Liver (tissue), 9 donors: ENCODE measurements around the gene CPED1. TPM values are rescaled to one million over a fixed set of nuclear protein-coding genes. Genes with fewer than 3 reads are reported as not detected.
"Not testable (repeated sequence)": the region's sequence is repeated elsewhere in the genome, so short reads cannot be mapped to it uniquely, and the experiment has no call there.

Experiments used
- DNase-seq: peaks from one replicate; pipeline ENCODE4 v3.0.0-alpha.2; 2017; ENCODE audit warnings: low spot score
- H3K27ac ChIP-seq, 2 donors: one replicate each; pipeline ENCODE4 v1.7.0; 2013; ENCODE audit warnings: inconsistent platforms in 2 of 2, low read length in 2 of 2, control low read depth in 1 of 2, low read depth in 1 of 2, mild to moderate bottlenecking in 1 of 2
- H3K27me3 ChIP-seq, 4 donors: one replicate each; pipeline versions ENCODE4 v1.6.1 to v1.7.0; 2013; ENCODE audit warnings: low read length in 3 of 4, inconsistent platforms in 1 of 4, mild to moderate bottlenecking in 1 of 4, moderate library complexity in 1 of 4; ENCODE audit not compliant: control insufficient read depth in 4 of 4, insufficient read depth in 4 of 4
- H3K36me3 ChIP-seq, 4 donors: one replicate each; pipeline versions ENCODE4 v1.6.1 to v1.7.0; 2013; ENCODE audit warnings: low read length in 3 of 4, mild to moderate bottlenecking in 3 of 4, low read depth in 1 of 4, moderate library complexity in 1 of 4; ENCODE audit not compliant: control insufficient read depth in 4 of 4, insufficient read depth in 3 of 4
- H3K4me1 ChIP-seq, 4 donors: one replicate each; pipeline versions ENCODE4 v1.6.1 to v1.7.0; 2013; ENCODE audit warnings: low read length in 3 of 4, mild to moderate bottlenecking in 3 of 4, moderate library complexity in 1 of 4; ENCODE audit not compliant: control insufficient read depth in 4 of 4, insufficient read depth in 4 of 4
- H3K4me3 ChIP-seq, 3 donors: one replicate each; pipeline versions ENCODE4 v1.6.1 to v1.7.0; 2013; ENCODE audit warnings: low read length in 3 of 3, control low read depth in 1 of 3, low read depth in 1 of 3, mild to moderate bottlenecking in 1 of 3
- H3K9ac ChIP-seq, 2 donors: one replicate each; pipeline ENCODE4 v1.7.0; 2013; ENCODE audit warnings: low read length in 2 of 2, mild to moderate bottlenecking in 2 of 2, moderate library complexity in 2 of 2, control low read depth in 1 of 2, low read depth in 1 of 2
- H3K9me3 ChIP-seq, 4 donors: one replicate each; pipeline versions ENCODE4 v1.6.1 to v1.7.0; 2013; ENCODE audit warnings: low read length in 3 of 4; ENCODE audit not compliant: control insufficient read depth in 4 of 4
- ATF3 ChIP-seq: IDR thresholded peaks from 2 replicates; pipeline ENCODE4 v1.6.1; 2016; ENCODE audit warnings: antibody characterized with exemption
- CTCF ChIP-seq: fragments of 150-350 bp; IDR thresholded peaks from 2 replicates; pipeline ENCODE4 v1.5.1; 2017; ENCODE audit warnings: improper control_type of control experiment, low read depth, low read length; ENCODE audit not compliant: missing input control
- GABPA ChIP-seq, 2 donors: IDR thresholded peaks in 1 of 2; conservative IDR thresholded peaks in 1 of 2; 2 replicates each; pipeline ENCODE4 v1.6.1; 2016; ENCODE audit warnings: antibody characterized with exemption in 2 of 2, mild to moderate bottlenecking in 1 of 2, moderate library complexity in 1 of 2
- JUND ChIP-seq, 2 donors: IDR thresholded peaks; 2 replicates each; pipeline ENCODE4 v1.6.1; 2016; ENCODE audit warnings: antibody characterized with exemption in 2 of 2
- NR2F2 ChIP-seq: IDR thresholded peaks from 2 replicates; pipeline ENCODE4 v1.6.1; 2016; ENCODE audit warnings: antibody characterized with exemption
- RAD21 ChIP-seq, 2 donors: IDR thresholded peaks; 2 replicates each; pipeline ENCODE4 v1.6.1; 2016; ENCODE audit warnings: antibody characterized with exemption in 2 of 2, mild to moderate bottlenecking in 2 of 2
- REST ChIP-seq: IDR thresholded peaks from 2 replicates; pipeline ENCODE4 v1.6.1; 2016; ENCODE audit warnings: antibody characterized with exemption, mild to moderate bottlenecking
- ZBTB33 ChIP-seq: IDR thresholded peaks from 2 replicates; pipeline ENCODE4 v1.6.1; 2016; ENCODE audit warnings: antibody characterized with exemption
- WGBS: extraction: QIAGEN DNeasy Blood & Tissue Kit; methylation state at CpG from one replicate; pipeline ENCODE4 v1.1.7; 2013; 5-methylcytosine and 5-hydroxymethylcytosine counted together
- polyA plus RNA-seq, 2 donors: library from polyadenylated mRNA; stranded (reverse) in 1 of 2; unstranded in 1 of 2; fragments of 200-250 nt in 1 of 2; fragments of >200 nt in 1 of 2; fragmentation: Nextera tagmentation in 1 of 2; extraction: Ambion mirVana in 1 of 2; gene quantifications; one replicate each; pipeline versions ENCODE4 v1.2.1 to v1.2.3, GENCODE V29; 2013 to 2015
- total RNA-seq, 2 donors: library from RNA; depleted of rRNA; stranded (reverse); fragments of >200 nt; gene quantifications; one replicate each; pipeline ENCODE4 v1.2.3, GENCODE V29; 2014
- donor health status: healthy.
- donor health status: healthy.
- donor health status: healthy.
- donor health status: healthy.
- donor health status: healthy.

Gene CPED1
- total and polyA plus RNA-seq, 4 donors: 8.5 to 58.0 (median 14.6) TPM

- Histone ChIP-seq H3K9ac (no peak overlapping the region), H3K36me3 (peaks cover 0 to 3% (median 1%) of the 10 kb centered on the region in 4 donors), H3K4me1 (peaks cover 0 to 9% (median 6%) of the 10 kb centered on the region in 4 donors), H3K4me3 (no peak overlapping the region), H3K27me3 (no peaks in the 10 kb centered on the region), H3K27ac (no peak overlapping the region), H3K9me3 (no peaks in the 10 kb centered on the region)
- no peak for DNase-seq
- no peak for TF ChIP-seq ZBTB33
- no peak for TF ChIP-seq NR2F2
- no peak for TF ChIP-seq JUND (IDR thresholded peaks at IDR 0.05)
- no peak for TF ChIP-seq GABPA (IDR thresholded peaks at IDR 0.05 in 1 of 2, conservative IDR thresholded peaks at IDR 0.05 in 1 of 2)
- no peak for TF ChIP-seq CTCF
- TF ChIP-seq ATF3: no peak
- TF ChIP-seq REST: no peak
- 97% methylated on average over 5 of the region's 5 CpGs for WGBS
Measured at GRCh38 chr7:121057878-121058277, 69.4 kb downstream of the CPED1 start.

GRCh38 chr7:121058975-121059374, 70.5 kb downstream of the CPED1 start:
- H3K27me3 ChIP-seq: no peaks in the 10 kb centered on the region
- no peaks in the 10 kb centered on the region for H3K9me3 ChIP-seq
- no peak overlapping the region for H3K4me3 ChIP-seq
- DNase-seq: no peak
- WGBS: 95% methylated on average over 2 of the region's 2 CpGs
- H3K36me3 ChIP-seq: peaks cover 0 to 3% (median 1%) of the 10 kb centered on the region in 4 donors
- no peak overlapping the region for H3K9ac ChIP-seq
- peaks cover 0 to 9% (median 6%) of the 10 kb centered on the region in 4 donors for H3K4me1 ChIP-seq
- TF ChIP-seq RAD21 (IDR thresholded peaks at IDR 0.05): no peak
- TF ChIP-seq NR2F2: no peak
- H3K27ac ChIP-seq: no peak overlapping the region

GRCh38 chr7:121059979-121060509, 71.5 kb downstream of the CPED1 start:
- not testable (repeated sequence) for H3K36me3 ChIP-seq, H3K9me3 ChIP-seq, H3K4me1 ChIP-seq, H3K9ac ChIP-seq, H3K27me3 ChIP-seq, H3K27ac ChIP-seq, H3K4me3 ChIP-seq, DNase-seq
- WGBS: 97% methylated on average over 40 of the region's 40 CpGs
